ENCODE measurements around the gene DCC. TPM values are rescaled to one million over a fixed set of nuclear protein-coding genes. Genes with fewer than 3 reads are reported as not detected.

Gene DCC
- total RNA-seq, 1 donor from 2014 or later: 5.6 TPM

DNA sequence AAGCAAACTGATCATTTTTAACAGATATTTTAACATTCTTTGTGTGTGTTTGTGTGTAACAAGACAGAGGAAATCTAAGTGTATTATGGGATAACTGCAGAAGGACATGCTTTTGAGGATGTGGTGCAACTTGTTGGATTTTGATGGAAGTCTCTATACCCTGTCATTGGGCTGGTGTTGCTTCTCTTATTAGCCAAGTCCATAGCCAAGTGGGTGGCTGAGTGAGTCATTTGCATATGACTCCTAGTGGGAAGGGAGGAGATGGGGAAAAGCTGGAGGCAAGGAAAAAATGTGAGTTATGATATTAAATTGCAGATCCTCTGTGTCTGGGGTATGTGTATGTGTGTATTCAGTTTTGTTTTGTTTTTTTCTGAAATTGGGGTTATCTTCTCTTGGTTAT is 879.9 kb downstream of the DCC start:
- H3K9me3 Mint-ChIP-seq (ENCODE audit: unreplicated experiment): no peaks in the 10 kb centered on the region
- no peak for DNase-seq
- H3K27me3 Mint-ChIP-seq (ENCODE audit: unreplicated experiment): no peaks in the 10 kb centered on the region
- no peaks in the 10 kb centered on the region for H3K36me3 Mint-ChIP-seq (ENCODE audit: unreplicated experiment)
- TF ChIP-seq, protein P1, sequence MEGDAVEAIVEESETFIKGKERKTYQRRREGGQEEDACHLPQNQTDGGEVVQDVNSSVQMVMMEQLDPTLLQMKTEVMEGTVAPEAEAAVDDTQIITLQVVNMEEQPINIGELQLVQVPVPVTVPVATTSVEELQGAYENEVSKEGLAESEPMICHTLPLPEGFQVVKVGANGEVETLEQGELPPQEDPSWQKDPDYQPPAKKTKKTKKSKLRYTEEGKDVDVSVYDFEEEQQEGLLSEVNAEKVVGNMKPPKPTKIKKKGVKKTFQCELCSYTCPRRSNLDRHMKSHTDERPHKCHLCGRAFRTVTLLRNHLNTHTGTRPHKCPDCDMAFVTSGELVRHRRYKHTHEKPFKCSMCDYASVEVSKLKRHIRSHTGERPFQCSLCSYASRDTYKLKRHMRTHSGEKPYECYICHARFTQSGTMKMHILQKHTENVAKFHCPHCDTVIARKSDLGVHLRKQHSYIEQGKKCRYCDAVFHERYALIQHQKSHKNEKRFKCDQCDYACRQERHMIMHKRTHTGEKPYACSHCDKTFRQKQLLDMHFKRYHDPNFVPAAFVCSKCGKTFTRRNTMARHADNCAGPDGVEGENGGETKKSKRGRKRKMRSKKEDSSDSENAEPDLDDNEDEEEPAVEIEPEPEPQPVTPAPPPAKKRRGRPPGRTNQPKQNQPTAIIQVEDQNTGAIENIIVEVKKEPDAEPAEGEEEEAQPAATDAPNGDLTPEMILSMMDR (IDR thresholded peaks at IDR 0.05; ENCODE audit: partially characterized antibody, unreplicated experiment): no peak
- H3K4me3 Mint-ChIP-seq (ENCODE audit: unreplicated experiment): no peak overlapping the region
- no peaks in the 10 kb centered on the region for H3K4me1 Mint-ChIP-seq (ENCODE audit: low read depth, unreplicated experiment)
- no peak overlapping the region for H3K27ac Mint-ChIP-seq (ENCODE audit: unreplicated experiment)

DNA sequence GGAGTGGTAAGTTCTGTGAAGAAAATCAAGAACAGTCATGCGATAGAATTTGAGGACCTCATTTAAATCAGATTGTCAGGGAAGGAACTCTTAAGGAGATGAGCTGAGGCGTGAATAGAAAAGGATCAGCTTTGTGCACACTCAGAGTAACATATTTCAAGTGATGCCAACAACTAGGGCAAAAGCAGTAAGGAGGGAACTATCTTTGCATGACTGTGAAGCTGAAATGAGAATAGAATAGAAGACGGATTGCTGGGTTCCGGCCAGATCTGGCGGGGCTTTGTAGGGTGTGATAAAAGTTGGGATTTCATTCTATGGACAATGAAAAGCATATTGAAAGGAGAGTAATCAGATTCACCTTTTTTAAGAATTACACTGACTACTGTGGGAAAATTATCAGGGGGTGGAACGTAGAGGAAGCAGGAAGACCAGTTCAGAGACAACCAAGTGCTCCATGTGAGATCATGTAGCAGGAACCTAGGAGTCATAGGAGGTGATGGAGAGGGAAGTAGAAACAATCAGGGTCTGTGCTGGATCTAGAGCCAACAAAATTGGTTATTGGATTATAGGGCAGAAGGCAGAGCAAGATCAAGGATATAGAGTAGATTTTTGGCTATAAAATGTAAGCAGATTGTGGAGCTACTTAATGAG is 884.3 kb downstream of the DCC start:
- no peaks in the 10 kb centered on the region for H3K36me3 Mint-ChIP-seq (ENCODE audit: unreplicated experiment)
- no peak overlapping the region for H3K4me3 Mint-ChIP-seq (ENCODE audit: unreplicated experiment)
- no peak for DNase-seq
- no peaks in the 10 kb centered on the region for H3K4me1 Mint-ChIP-seq (ENCODE audit: low read depth, unreplicated experiment)
- no peak overlapping the region for H3K27ac Mint-ChIP-seq (ENCODE audit: unreplicated experiment)
- TF ChIP-seq, protein P1 (IDR thresholded peaks at IDR 0.05; ENCODE audit: partially characterized antibody, unreplicated experiment): no peak
- no peaks in the 10 kb centered on the region for H3K9me3 Mint-ChIP-seq (ENCODE audit: unreplicated experiment)
- no peaks in the 10 kb centered on the region for H3K27me3 Mint-ChIP-seq (ENCODE audit: unreplicated experiment)

DNA sequence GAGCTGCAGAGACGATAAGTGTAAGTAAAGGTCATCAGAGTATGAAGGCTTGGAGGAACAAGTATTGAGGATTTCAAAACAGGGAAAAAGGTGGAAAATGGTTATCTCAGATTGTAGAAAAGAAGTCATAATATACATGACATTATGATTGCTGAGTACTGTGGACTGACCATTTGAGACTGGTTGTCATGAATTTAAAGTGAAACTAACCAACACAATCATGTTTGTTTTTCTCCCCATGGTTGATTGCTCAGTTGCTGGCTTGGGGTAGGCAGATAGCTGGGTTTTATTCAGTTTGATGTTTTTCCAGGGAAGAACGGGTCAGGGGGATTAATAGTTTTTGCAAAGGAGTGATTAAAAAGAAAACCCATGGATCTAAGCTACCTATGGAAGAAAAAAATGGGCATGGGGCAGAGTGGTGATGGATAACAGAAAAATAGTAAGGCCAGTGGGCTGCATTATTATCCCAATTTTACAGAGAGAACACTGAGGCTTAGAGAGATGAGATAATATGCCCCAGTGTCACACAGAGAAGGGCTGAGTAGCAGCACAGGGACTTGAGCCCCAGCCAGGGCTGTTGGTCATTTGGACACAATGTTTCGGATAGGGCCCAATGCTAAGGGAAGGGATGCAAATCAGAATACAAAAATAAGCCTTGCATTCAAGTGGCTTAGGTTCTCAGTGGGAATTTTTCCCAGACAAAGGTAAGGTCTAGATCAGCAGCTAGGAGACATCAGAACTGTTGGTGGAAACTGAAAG is 885.7 kb downstream of the DCC start:
- no peak for DNase-seq
- Mint-ChIP-seq H3K4me1 (ENCODE audit: low read depth, unreplicated experiment) (no peaks in the 10 kb centered on the region), H3K4me3 (ENCODE audit: unreplicated experiment) (no peak overlapping the region), H3K27me3 (ENCODE audit: unreplicated experiment) (no peaks in the 10 kb centered on the region), H3K9me3 (ENCODE audit: unreplicated experiment) (no peaks in the 10 kb centered on the region), H3K27ac (ENCODE audit: unreplicated experiment) (no peak overlapping the region), H3K36me3 (ENCODE audit: unreplicated experiment) (no peaks in the 10 kb centered on the region)
- TF ChIP-seq, protein P1 (IDR thresholded peaks at IDR 0.05; ENCODE audit: partially characterized antibody, unreplicated experiment): no peak

DNA sequence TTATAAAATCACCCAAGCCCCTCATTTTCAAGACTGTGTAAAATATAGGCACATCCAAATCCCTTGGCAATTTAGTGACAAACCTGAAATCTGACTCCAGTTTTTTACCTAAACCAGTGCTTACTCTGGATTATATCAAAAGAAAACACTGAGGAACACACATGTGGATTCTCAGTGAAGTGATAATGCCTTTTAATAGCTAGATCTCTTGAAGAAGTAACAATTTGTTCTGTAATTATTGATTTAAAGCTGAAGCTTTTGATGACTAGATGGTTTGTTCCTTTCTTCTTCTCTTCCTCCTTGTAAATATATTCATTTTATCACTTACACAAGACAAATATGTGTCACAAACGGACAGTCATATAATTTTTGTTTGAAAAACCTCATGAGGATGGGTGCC is 894.6 kb downstream of the DCC start:
- Mint-ChIP-seq H3K27ac (ENCODE audit: unreplicated experiment) (no peak overlapping the region), H3K4me1 (ENCODE audit: low read depth, unreplicated experiment) (no peaks in the 10 kb centered on the region), H3K9me3 (ENCODE audit: unreplicated experiment) (no peaks in the 10 kb centered on the region), H3K36me3 (ENCODE audit: unreplicated experiment) (no peaks in the 10 kb centered on the region), H3K4me3 (ENCODE audit: unreplicated experiment) (no peak overlapping the region), H3K27me3 (ENCODE audit: unreplicated experiment) (no peaks in the 10 kb centered on the region)
- TF ChIP-seq, protein P1 (IDR thresholded peaks at IDR 0.05; ENCODE audit: partially characterized antibody, unreplicated experiment): no peak
- DNase-seq: no peak

DNA sequence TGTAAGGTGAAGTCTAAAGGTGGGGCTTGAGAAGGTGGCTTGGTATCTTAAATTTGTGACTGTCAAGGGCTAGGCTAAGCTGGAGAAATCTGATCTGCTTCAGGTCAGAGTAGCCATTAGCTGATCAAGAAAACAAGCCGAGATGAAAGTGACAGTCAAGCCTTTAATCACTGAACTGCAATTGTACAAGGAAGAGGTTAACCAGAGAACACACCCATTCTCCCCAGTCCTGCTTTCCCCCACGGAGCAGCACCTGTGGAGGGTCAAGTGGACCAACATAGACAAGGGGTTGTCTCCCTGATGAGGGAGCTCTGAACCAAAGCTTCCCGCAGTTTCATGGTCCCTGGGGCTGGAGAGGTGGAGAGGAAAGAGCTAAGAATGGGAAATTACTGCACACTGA is 901.2 kb downstream of the DCC start:
- TF ChIP-seq, protein P1 (IDR thresholded peaks at IDR 0.05; ENCODE audit: partially characterized antibody, unreplicated experiment): no peak
- Mint-ChIP-seq H3K27ac (ENCODE audit: unreplicated experiment) (no peak overlapping the region), H3K4me1 (ENCODE audit: low read depth, unreplicated experiment) (no peaks in the 10 kb centered on the region), H3K27me3 (ENCODE audit: unreplicated experiment) (no peaks in the 10 kb centered on the region), H3K9me3 (ENCODE audit: unreplicated experiment) (no peaks in the 10 kb centered on the region), H3K36me3 (ENCODE audit: unreplicated experiment) (no peaks in the 10 kb centered on the region), H3K4me3 (ENCODE audit: unreplicated experiment) (no peak overlapping the region)
- no peak for DNase-seq
